ENCODE data around the gene SYNPO.

GRCh38 chr5:150658699-150659265 lies 18.3 kb downstream of the SYNPO start:
- TF ChIP-seq CTCF (IDR thresholded peaks at IDR 0.05; ENCODE audit: insufficient read depth, low read depth, low read length) (no peak), EZH2 (IDR thresholded peaks at IDR 0.05; ENCODE audit: insufficient read depth, low read length) (no peak)

Data from astrocyte (in vitro differentiated cells and primary cell).